HepG2 (cell line): ENCODE results near the gene MAEA. TPM values are rescaled to one million over a fixed set of nuclear protein-coding genes. Genes with fewer than 3 reads are reported as not detected.

Experiments
- ATAC-seq: fragments of 200-7000 bp; cut with Tn5 transposase; 3 replicates; pipeline ENCODE4 v1.9.1; 2020; ENCODE audit warnings: mild to moderate bottlenecking, moderate library complexity
- BruUV-seq: library from RNA; stranded (reverse); fragments of 400-500 nt; replicated peaks from 2 replicates; lab custom pipeline; 2021; lab: Mats Ljungman, UMichigan
- CTCF ChIA-PET: fragments of 300-600 bp; formaldehyde crosslinking; extraction: SDS; loops from one replicate; lab custom pipeline; 2021; ENCODE audit warnings: low total read pairs, inconsistent platforms, low intra/inter-chr PET ratio; lab: Yijun Ruan, JAX
- POLR2A ChIA-PET: fragments of 350-600 bp; sonication (Branson Sonifier 250); formaldehyde crosslinking; loops from one replicate; lab custom pipeline; 2020; ENCODE audit warnings: antibody characterized with exemption, inconsistent platforms; lab: Yijun Ruan, JAX
- DNase-seq: peaks from one replicate; pipeline ENCODE4 v3.0.0-alpha.2; 2015; ENCODE audit warnings: low spot score
- FAIRE-seq: peaks from 3 replicates; lab custom pipeline; 2011; peaks lifted over from hg19 to GRCh38; lab: Jason Lieb, UNC
- H2AFZ ChIP-seq: one replicate; pipeline ENCODE4 v1.6.1; 2011; ENCODE audit warnings: low read length, inconsistent platforms
- H3K27ac ChIP-seq: fragments of 300-600 bp; 3 replicates; pipeline ENCODE4 v1.8.0; 2011; ENCODE audit warnings: mixed run types, mild to moderate bottlenecking, mixed read lengths, low read length, inconsistent platforms; ENCODE audit not compliant: insufficient read depth; ENCODE audit errors: extremely low read length
- H3K27me3 ChIP-seq, 2 experiments: fragments of 200-600 bp in 1 of 2; 2 replicates in 1 of 2; 3 replicates in 1 of 2; pipeline versions ENCODE4 v1.6.0 to v1.8.0; 2011; ENCODE audit warnings: low read length in 2 of 2, mild to moderate bottlenecking in 2 of 2, moderate library complexity in 2 of 2, inconsistent platforms in 1 of 2; ENCODE audit not compliant: insufficient read depth in 2 of 2, control insufficient read depth in 1 of 2
- H3K36me3 ChIP-seq, 2 experiments: fragments of 200-600 bp in 1 of 2; replicated peaks in 1 of 2; 2 replicates in 1 of 2; 3 replicates in 1 of 2; pipeline versions ENCODE4 v1.5.1 to v1.8.0; 2011; ENCODE audit warnings: low read length in 2 of 2, inconsistent platforms in 1 of 2; ENCODE audit not compliant: insufficient read depth in 2 of 2, control insufficient read depth in 1 of 2
- H3K4me1 ChIP-seq: 2 replicates; pipeline ENCODE4 v1.5.1; 2012; ENCODE audit warnings: low read length, inconsistent platforms; ENCODE audit not compliant: insufficient read depth
- H3K4me2 ChIP-seq: 2 replicates; pipeline ENCODE4 v1.6.0; 2011; ENCODE audit warnings: low read depth, low read length, inconsistent platforms
- H3K4me3 ChIP-seq, 3 experiments: fragments of 200-600 bp in 1 of 3; sonication (generic), shearing (Covaris generic) in 1 of 3; replicated peaks in 1 of 3; 2 replicates each; pipeline ENCODE4 v1.5.1; 2011 to 2016; ENCODE audit warnings: low read length in 3 of 3, inconsistent platforms in 2 of 3, low read depth in 2 of 3, mild to moderate bottlenecking in 2 of 3, control low read depth in 1 of 3, mixed read lengths in 1 of 3; ENCODE audit not compliant: insufficient read depth in 1 of 3
- H3K79me2 ChIP-seq: one replicate; pipeline ENCODE4 v1.6.1; 2011; ENCODE audit warnings: low read length, inconsistent platforms; ENCODE audit not compliant: insufficient read depth
- H3K9ac ChIP-seq: 2 replicates; pipeline ENCODE4 v1.6.0; 2011; ENCODE audit warnings: mild to moderate bottlenecking, low read depth, low read length, inconsistent platforms; ENCODE audit not compliant: insufficient read depth
- H3K9me3 ChIP-seq: 2 replicates; pipeline ENCODE4 v1.5.1; 2012; ENCODE audit warnings: mild to moderate bottlenecking, low read length
- H4K20me1 ChIP-seq: 2 replicates; pipeline ENCODE4 v1.6.0; 2011; ENCODE audit warnings: inconsistent platforms, mild to moderate bottlenecking, low read length, moderate library complexity; ENCODE audit not compliant: insufficient read depth
- HDAC1 ChIP-seq: sonication (generic); formaldehyde crosslinking; IDR thresholded peaks from 2 replicates; pipeline ENCODE4 v1.5.1; 2020; ENCODE audit warnings: mild to moderate bottlenecking, missing genetic modification reagents
- SETDB1 ChIP-seq: sonication (generic); formaldehyde crosslinking; IDR thresholded peaks from 2 replicates; pipeline ENCODE4 v1.5.1; 2020; ENCODE audit warnings: missing genetic modification reagents, mild to moderate bottlenecking, borderline replicate concordance
- SMC3 ChIP-seq: IDR thresholded peaks from 2 replicates; pipeline ENCODE4 v1.6.1; 2011; ENCODE audit warnings: low read length, improper control_type of control experiment
- ZNF101 ChIP-seq: sonication (generic); formaldehyde crosslinking; IDR thresholded peaks from 2 replicates; pipeline ENCODE4 v1.4.0; 2020; ENCODE audit warnings: mild to moderate bottlenecking, low read depth, missing genetic modification reagents, borderline replicate concordance
- ZNF414 ChIP-seq: sonication (generic); formaldehyde crosslinking; IDR thresholded peaks from 2 replicates; pipeline ENCODE4 v1.5.0; 2020; ENCODE audit warnings: missing genetic modification reagents
- ZNF883 ChIP-seq: sonication (generic); formaldehyde crosslinking; IDR thresholded peaks from 2 replicates; pipeline ENCODE4 v1.5.1; 2020; ENCODE audit warnings: mild to moderate bottlenecking, missing genetic modification reagents; ENCODE audit errors: not compliant biosample characterization
- WGBS: methylation state at CpG from one replicate; pipeline ENCODE4 v1.1.6; 2017; ENCODE audit warnings: low lambda C conversion rate; 5-methylcytosine and 5-hydroxymethylcytosine counted together
- in situ Hi-C: cut with HindIII; loops from 2 replicates; pipeline ENCODE4 v1.10.0; 2017; ENCODE audit warnings: low pct_unique_long_range_greater_than_20kb; ENCODE audit not compliant: extremely low pct_ligation_motif_present
- intact Hi-C: fragments of 100-400 bp; cut with micrococcal nuclease; formaldehyde crosslinking; loops from one replicate; pipeline ENCODE4 v1.10.0; 2022; ENCODE audit not compliant: unreplicated experiment
- polyA plus RNA-seq, 8 experiments: library from polyadenylated mRNA; depleted of rRNA in 3 of 8; stranded (reverse) in 7 of 8; unstranded in 1 of 8; fragments of >200 nt; fragmentation: Illumina TruSeq in 4 of 8; extraction: Trizol in 4 of 8; gene quantifications; 2 replicates each; pipeline versions ENCODE4 v1.2.1 to v1.2.3, GENCODE V29; 2011 to 2016; ENCODE audit warnings: low read depth in 4 of 8, missing spikeins in 1 of 8, mixed read lengths in 1 of 8; ENCODE audit not compliant: insufficient read depth in 1 of 8
- total RNA-seq, 5 experiments: library from RNA; depleted of rRNA; stranded (reverse); fragments of >200 nt; fragmentation: Illumina TruSeq; extraction: Trizol; gene quantifications; 2 replicates each; pipeline ENCODE4 v1.2.3, GENCODE V29; 2016; ENCODE audit warnings: low read depth in 1 of 5
- TF ChIP-seq, protein P1 (sequence below): sonication (generic); formaldehyde crosslinking; conservative IDR thresholded peaks from 2 replicates; pipeline ENCODE4 v1.4.0; 2020; ENCODE audit warnings: missing genetic modification reagents
- TF ChIP-seq, protein P2 (sequence below): sonication (generic); formaldehyde crosslinking; IDR thresholded peaks from 2 replicates; pipeline ENCODE4 v1.5.1; 2020; ENCODE audit warnings: mild to moderate bottlenecking, missing genetic modification reagents, borderline replicate concordance

The MAEA gene
- total and polyA plus RNA-seq, 2 of the 13 experiments (the other 11 are each of a cell fraction or from before 2014, with no cell fraction given), result 52.0 to 57.1 TPM

GRCh38 chr4:1312821-1313640 lies 23.3 kb downstream of the MAEA start:
- no TSS peak for BruUV-seq
- intact Hi-C loops, result no loop called here
- CTCF ChIA-PET, result no interaction called here
- Histone ChIP-seq H4K20me1 (peaks cover 11% of the 10 kb centered on the region; the same call in 1 of the 2 replicates), H3K36me3 (peaks cover 22 to 43% of the 10 kb centered on the region in 2 experiments)
- no peak for TF ChIP-seq ZNF883 (CRISPR knock-in tag)
- TF ChIP-seq, protein P1, sequence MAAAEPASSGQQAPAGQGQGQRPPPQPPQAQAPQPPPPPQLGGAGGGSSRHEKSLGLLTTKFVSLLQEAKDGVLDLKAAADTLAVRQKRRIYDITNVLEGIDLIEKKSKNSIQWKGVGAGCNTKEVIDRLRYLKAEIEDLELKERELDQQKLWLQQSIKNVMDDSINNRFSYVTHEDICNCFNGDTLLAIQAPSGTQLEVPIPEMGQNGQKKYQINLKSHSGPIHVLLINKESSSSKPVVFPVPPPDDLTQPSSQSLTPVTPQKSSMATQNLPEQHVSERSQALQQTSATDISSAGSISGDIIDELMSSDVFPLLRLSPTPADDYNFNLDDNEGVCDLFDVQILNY (CRISPR knock-in tag), result no peak
- TF ChIP-seq SMC3, result no peak
- no peak for TF ChIP-seq ZNF101
- 0 out of 2 replicates have a peak, but pooled peaks have one; percentile 25 for TF ChIP-seq SETDB1 (CRISPR knock-in tag)
- 0 out of 2 replicates have a peak, but pooled peaks have one; percentile 2 for TF ChIP-seq HDAC1 (CRISPR knock-in tag)
- TF ChIP-seq, protein P2, sequence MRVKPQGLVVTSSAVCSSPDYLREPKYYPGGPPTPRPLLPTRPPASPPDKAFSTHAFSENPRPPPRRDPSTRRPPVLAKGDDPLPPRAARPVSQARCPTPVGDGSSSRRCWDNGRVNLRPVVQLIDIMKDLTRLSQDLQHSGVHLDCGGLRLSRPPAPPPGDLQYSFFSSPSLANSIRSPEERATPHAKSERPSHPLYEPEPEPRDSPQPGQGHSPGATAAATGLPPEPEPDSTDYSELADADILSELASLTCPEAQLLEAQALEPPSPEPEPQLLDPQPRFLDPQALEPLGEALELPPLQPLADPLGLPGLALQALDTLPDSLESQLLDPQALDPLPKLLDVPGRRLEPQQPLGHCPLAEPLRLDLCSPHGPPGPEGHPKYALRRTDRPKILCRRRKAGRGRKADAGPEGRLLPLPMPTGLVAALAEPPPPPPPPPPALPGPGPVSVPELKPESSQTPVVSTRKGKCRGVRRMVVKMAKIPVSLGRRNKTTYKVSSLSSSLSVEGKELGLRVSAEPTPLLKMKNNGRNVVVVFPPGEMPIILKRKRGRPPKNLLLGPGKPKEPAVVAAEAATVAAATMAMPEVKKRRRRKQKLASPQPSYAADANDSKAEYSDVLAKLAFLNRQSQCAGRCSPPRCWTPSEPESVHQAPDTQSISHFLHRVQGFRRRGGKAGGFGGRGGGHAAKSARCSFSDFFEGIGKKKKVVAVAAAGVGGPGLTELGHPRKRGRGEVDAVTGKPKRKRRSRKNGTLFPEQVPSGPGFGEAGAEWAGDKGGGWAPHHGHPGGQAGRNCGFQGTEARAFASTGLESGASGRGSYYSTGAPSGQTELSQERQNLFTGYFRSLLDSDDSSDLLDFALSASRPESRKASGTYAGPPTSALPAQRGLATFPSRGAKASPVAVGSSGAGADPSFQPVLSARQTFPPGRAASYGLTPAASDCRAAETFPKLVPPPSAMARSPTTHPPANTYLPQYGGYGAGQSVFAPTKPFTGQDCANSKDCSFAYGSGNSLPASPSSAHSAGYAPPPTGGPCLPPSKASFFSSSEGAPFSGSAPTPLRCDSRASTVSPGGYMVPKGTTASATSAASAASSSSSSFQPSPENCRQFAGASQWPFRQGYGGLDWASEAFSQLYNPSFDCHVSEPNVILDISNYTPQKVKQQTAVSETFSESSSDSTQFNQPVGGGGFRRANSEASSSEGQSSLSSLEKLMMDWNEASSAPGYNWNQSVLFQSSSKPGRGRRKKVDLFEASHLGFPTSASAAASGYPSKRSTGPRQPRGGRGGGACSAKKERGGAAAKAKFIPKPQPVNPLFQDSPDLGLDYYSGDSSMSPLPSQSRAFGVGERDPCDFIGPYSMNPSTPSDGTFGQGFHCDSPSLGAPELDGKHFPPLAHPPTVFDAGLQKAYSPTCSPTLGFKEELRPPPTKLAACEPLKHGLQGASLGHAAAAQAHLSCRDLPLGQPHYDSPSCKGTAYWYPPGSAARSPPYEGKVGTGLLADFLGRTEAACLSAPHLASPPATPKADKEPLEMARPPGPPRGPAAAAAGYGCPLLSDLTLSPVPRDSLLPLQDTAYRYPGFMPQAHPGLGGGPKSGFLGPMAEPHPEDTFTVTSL, result 0 out of 2 replicates have a peak, but pooled peaks have one; percentile 11
- no peak for TF ChIP-seq ZNF414 (CRISPR knock-in tag)
- TF ChIP-seq, all 625 proteins: peak for 3
- H3K4me3 ChIP-seq, result no peak overlapping the region
- FAIRE-seq (no peak), DNase-seq (no peak), ATAC-seq (no peak)
- H3K9me3 ChIP-seq, result no peaks in the 10 kb centered on the region
- no peak overlapping the region for H3K9ac ChIP-seq
- WGBS, result 98% methylated on average over 18 of the region's 20 CpGs
- H3K4me2 ChIP-seq, result peak overlapping the region; percentile 56; the same call in 1 of the 2 replicates
- H2AFZ ChIP-seq, result no peak overlapping the region
- no peaks in the 10 kb centered on the region for H3K27me3 ChIP-seq
- H3K79me2 ChIP-seq, result peaks cover 47% of the 10 kb centered on the region
- H3K27ac ChIP-seq, result peak overlapping the region; percentile 81
- in situ Hi-C loops, result no loop called here
- POLR2A ChIA-PET, result no interaction called here
- peaks cover 45% of the 10 kb centered on the region for H3K4me1 ChIP-seq
